B cell (primary cell): ENCODE data around the gene TEX12.

Experiments used
- CTCF ChIP-seq: fragments of 200-600 bp; IDR thresholded peaks from one replicate; pipeline ENCODE4 v1.8.0; 2022; ENCODE audit warnings: antibody characterized with exemption, mild to moderate bottlenecking
- EZH2 ChIP-seq: IDR thresholded peaks from 2 replicates; pipeline ENCODE4 v1.6.1; 2012; ENCODE audit warnings: borderline replicate concordance, low read depth, mild to moderate bottlenecking, moderate library complexity, low read length; ENCODE audit not compliant: insufficient read depth, poor library complexity, severe bottlenecking

GRCh38 chr11:112143597-112143996, 23.6 kb upstream of the TEX12 start:
- no peak for TF ChIP-seq EZH2
- no peak for TF ChIP-seq CTCF
